IMR-90 (cell line): ENCODE measurements around the gene TIGD7. TPM values are rescaled to one million over a fixed set of nuclear protein-coding genes. Genes with fewer than 3 reads are reported as not detected.

Source experiments
- ATAC-seq: fragments of 200-7000 bp; cut with Tn5 transposase; 2 replicates; pipeline ENCODE4 v1.9.1; 2020; ENCODE audit warnings: low read depth, mild to moderate bottlenecking, moderate library complexity
- BruUV-seq: library from RNA; stranded (reverse); fragments of 400-500 nt; replicated peaks from 2 replicates; lab custom pipeline; 2021; lab: Mats Ljungman, UMichigan
- CTCF ChIA-PET: fragments of 300-600 bp; formaldehyde crosslinking; extraction: SDS; loops from one replicate; lab custom pipeline; 2021; ENCODE audit warnings: antibody characterized with exemption; lab: Yijun Ruan, JAX
- POLR2A ChIA-PET: fragments of 300-600 bp; sonication (Branson Sonifier 250); formaldehyde crosslinking; loops from one replicate; lab custom pipeline; 2022; ENCODE audit warnings: antibody characterized with exemption; ENCODE audit not compliant: unreplicated experiment; lab: Charles Lee
- DNase-seq: peaks from one replicate; pipeline ENCODE4 v3.0.0; 2013
- H2AFZ ChIP-seq: replicated peaks from 2 replicates; pipeline ENCODE3; 2013; ENCODE audit warnings: low read length, mild to moderate bottlenecking; ENCODE audit not compliant: poor library complexity
- H2AK5ac ChIP-seq: 2 replicates; pipeline ENCODE4 v1.6.1; 2013; ENCODE audit warnings: low read depth, low read length, inconsistent platforms
- H2AK9ac ChIP-seq: replicated peaks from 2 replicates; pipeline ENCODE3; 2013; ENCODE audit warnings: mild to moderate bottlenecking, low read depth, low read length, moderate library complexity; ENCODE audit not compliant: poor library complexity
- H2BK120ac ChIP-seq: 2 replicates; pipeline ENCODE4 v1.6.1; 2013; ENCODE audit warnings: low read depth, low read length, inconsistent platforms
- H2BK15ac ChIP-seq: 3 replicates; pipeline ENCODE4 v1.6.1; 2013; ENCODE audit warnings: low read depth, low read length, inconsistent platforms
- H2BK20ac ChIP-seq: 2 replicates; pipeline ENCODE4 v1.6.1; 2013; ENCODE audit warnings: low read depth, mild to moderate bottlenecking, inconsistent platforms, low read length, moderate library complexity
- H2BK5ac ChIP-seq: 2 replicates; pipeline ENCODE4 v1.6.1; 2013; ENCODE audit warnings: mild to moderate bottlenecking, low read depth, low read length, inconsistent platforms; ENCODE audit not compliant: poor library complexity, severe bottlenecking
- H3K14ac ChIP-seq: replicated peaks from 2 replicates; pipeline ENCODE4 v1.6.1; 2013; ENCODE audit warnings: low read depth, low read length, inconsistent platforms
- H3K18ac ChIP-seq: 2 replicates; pipeline ENCODE4 v1.6.1; 2013; ENCODE audit warnings: low read depth, low read length, control low read depth
- H3K23ac ChIP-seq: 2 replicates; pipeline ENCODE4 v1.6.1; 2013; ENCODE audit warnings: low read depth, low read length, inconsistent platforms
- H3K27ac ChIP-seq: 2 replicates; pipeline ENCODE4 v1.5.1; 2013; ENCODE audit warnings: mild to moderate bottlenecking, control low read depth, low read length; ENCODE audit not compliant: insufficient read depth
- H3K27me3 ChIP-seq: 2 replicates; pipeline ENCODE4 v1.6.1; 2013; ENCODE audit warnings: low read length; ENCODE audit not compliant: control insufficient read depth, insufficient read depth
- H3K36me3 ChIP-seq: 2 replicates; pipeline ENCODE4 v1.6.1; 2013; ENCODE audit warnings: low read length, mixed read lengths; ENCODE audit not compliant: control insufficient read depth, insufficient read depth
- H3K4ac ChIP-seq: 2 replicates; pipeline ENCODE4 v1.6.1; 2013; ENCODE audit warnings: low read depth, low read length, inconsistent platforms
- H3K4me1 ChIP-seq: 2 replicates; pipeline ENCODE4 v1.6.1; 2013; ENCODE audit warnings: low read length, mixed read lengths; ENCODE audit not compliant: control insufficient read depth, insufficient read depth
- H3K4me2 ChIP-seq: 2 replicates; pipeline ENCODE4 v1.6.1; 2013; ENCODE audit warnings: low read depth, mild to moderate bottlenecking, control low read depth, low read length, moderate library complexity
- H3K4me3 ChIP-seq: 2 replicates; pipeline ENCODE4 v1.5.1; 2013; ENCODE audit warnings: low read depth, mild to moderate bottlenecking, control low read depth, low read length, moderate library complexity; ENCODE audit not compliant: insufficient read depth
- H3K56ac ChIP-seq: 2 replicates; pipeline ENCODE4 v1.6.1; 2013; ENCODE audit warnings: low read length, inconsistent platforms; ENCODE audit not compliant: insufficient read depth; ENCODE audit errors: extremely low read depth
- H3K79me1 ChIP-seq, 2 experiments: 2 replicates each; pipeline ENCODE4 v1.6.1; 2013; ENCODE audit warnings: low read length in 2 of 2, inconsistent platforms in 1 of 2, low read depth in 1 of 2
- H3K9ac ChIP-seq: 2 replicates; pipeline ENCODE4 v1.6.1; 2013; ENCODE audit warnings: low read depth, low read length, control low read depth
- H3K9me1 ChIP-seq: 2 replicates; pipeline ENCODE4 v1.6.1; 2013; ENCODE audit warnings: low read length, inconsistent platforms; ENCODE audit not compliant: insufficient read depth
- H3K9me3 ChIP-seq: 2 replicates; pipeline ENCODE4 v1.6.1; 2013; ENCODE audit warnings: low read length; ENCODE audit not compliant: control insufficient read depth, insufficient read depth
- H4K20me1 ChIP-seq: 2 replicates; pipeline ENCODE4 v1.6.1; 2013; ENCODE audit warnings: low read length, inconsistent platforms; ENCODE audit not compliant: insufficient read depth
- H4K5ac ChIP-seq: 2 replicates; pipeline ENCODE4 v1.6.1; 2013; ENCODE audit warnings: mild to moderate bottlenecking, low read depth, low read length, control low read depth
- H4K8ac ChIP-seq, 2 experiments: 2 replicates each; pipeline ENCODE4 v1.6.1; 2013; ENCODE audit warnings: low read depth in 2 of 2, low read length in 2 of 2, control low read depth in 1 of 2, inconsistent platforms in 1 of 2
- H4K91ac ChIP-seq: 2 replicates; pipeline ENCODE4 v1.6.1; 2013; ENCODE audit warnings: low read depth, low read length, inconsistent platforms; ENCODE audit not compliant: insufficient read depth
- BHLHE40 ChIP-seq: fragments of 150-350 bp; IDR thresholded peaks from 2 replicates; pipeline ENCODE4 v1.6.1; 2016; ENCODE audit warnings: mild to moderate bottlenecking, low read depth, low read length
- ELK1 ChIP-seq: fragments of 150-350 bp; IDR thresholded peaks from 2 replicates; pipeline ENCODE4 v1.6.1; 2016; ENCODE audit warnings: low read depth, mild to moderate bottlenecking, low read length, moderate library complexity, borderline replicate concordance
- FOS ChIP-seq: fragments of 150-350 bp; IDR thresholded peaks from 2 replicates; pipeline ENCODE4 v1.6.1; 2016; ENCODE audit warnings: low read depth, low read length
- MAFK ChIP-seq: IDR thresholded peaks from 2 replicates; pipeline ENCODE4 v1.6.1; 2012; ENCODE audit warnings: low read depth, low read length, improper control_type of control experiment
- MXI1 ChIP-seq: IDR thresholded peaks from 2 replicates; pipeline ENCODE4 v1.6.1; 2012; ENCODE audit warnings: low read depth, mild to moderate bottlenecking, low read length, moderate library complexity, borderline replicate concordance
- NFE2L2 ChIP-seq: fragments of 150-350 bp; IDR thresholded peaks from 2 replicates; pipeline ENCODE4 v1.6.1; 2016; ENCODE audit warnings: low read depth, mild to moderate bottlenecking, low read length
- RAD21 ChIP-seq: IDR thresholded peaks from 2 replicates; pipeline ENCODE4 v1.6.1; 2012; ENCODE audit warnings: low read length, improper control_type of control experiment
- RFX5 ChIP-seq: IDR thresholded peaks from 2 replicates; pipeline ENCODE4 v1.8.0; 2012; ENCODE audit warnings: low read depth, mild to moderate bottlenecking, low read length, moderate library complexity
- USF2 ChIP-seq: fragments of 150-350 bp; IDR thresholded peaks from 2 replicates; pipeline ENCODE4 v1.6.1; 2017; ENCODE audit warnings: mild to moderate bottlenecking, antibody characterized with exemption, low read length, low read depth
- WGBS, 2 experiments: methylation state at CpG; one replicate each; pipeline versions ENCODE4 v1.1.5 to v1.1.7; 2013; ENCODE audit warnings: missing lambda C conversion rate in 2 of 2; ENCODE audit not compliant: insufficient read length in 1 of 2; ENCODE audit errors: extremely low coverage in 2 of 2; 5-methylcytosine and 5-hydroxymethylcytosine counted together
- dilution Hi-C: fragments of 300-500 bp; cut with HindIII; formaldehyde crosslinking; loops from one replicate; pipeline ENCODE4 v1.14.3; 2018; ENCODE audit warnings: low sequenced_read_pairs; ENCODE audit not compliant: unreplicated experiment
- in situ Hi-C: fragments of 300-500 bp; cut with MboI; formaldehyde crosslinking; loops from 3 replicates; pipeline ENCODE4 v1.14.3; 2019; ENCODE audit warnings: low sequenced_read_pairs, inconsistent platforms, mixed read lengths
- intact Hi-C: fragments of 100-400 bp; cut with micrococcal nuclease; formaldehyde crosslinking; loops from 2 replicates; pipeline ENCODE4 v1.10.0; 2022
- polyA plus RNA-seq, 3 experiments: library from polyadenylated mRNA; depleted of rRNA; stranded (reverse); fragments of >200 nt; gene quantifications; 2 replicates each; pipeline ENCODE4 v1.2.3, GENCODE V29; 2012; ENCODE audit warnings: low replicate concordance in 1 of 3
- total RNA-seq: library from RNA; depleted of rRNA; stranded (reverse); fragments of >200 nt; gene quantifications from 2 replicates; pipeline ENCODE4 v1.2.3, GENCODE V29; 2012

The TIGD7 gene
- total and polyA plus RNA-seq, 2 of the 4 experiments (the other 2 are of a cell fraction): 2.5 to 2.7 TPM

GRCh38 chr16:3249451-3249850 is 55.8 kb downstream of the TIGD7 start:
- intact Hi-C loops: no loop called here
- WGBS, 2 experiments: 72% methylated on average over 7 of the region's 14 CpGs; no CpG with 5 or more reads in 1 of the 2 experiments
- POLR2A ChIA-PET: no interaction called here

More at GRCh38 chr16:3249451-3249850, 55.8 kb downstream of the TIGD7 start:
- no peak overlapping the region for H3K23ac ChIP-seq
- H3K18ac ChIP-seq: no peak overlapping the region
- CTCF ChIA-PET: no interaction called here
- H2AK9ac ChIP-seq: no peak overlapping the region
- no peaks in the 10 kb centered on the region for H3K36me3 ChIP-seq
- ATAC-seq (no peak), DNase-seq (no peak)
- H2BK120ac ChIP-seq: no peak overlapping the region
- no peak overlapping the region for H3K56ac ChIP-seq
- in situ Hi-C loops (no loop called here), dilution Hi-C loops (no loop called here)
- H3K4me3 ChIP-seq: no peak overlapping the region
- no peak overlapping the region for H4K5ac ChIP-seq
- no peaks in the 10 kb centered on the region; the same call in 1 of the 2 replicates for H3K9me3 ChIP-seq
- no peak overlapping the region for H4K91ac ChIP-seq
- no peaks in the 10 kb centered on the region for H3K79me1 ChIP-seq
- no peak overlapping the region for H4K8ac ChIP-seq
- no peak overlapping the region for H3K4ac ChIP-seq
- no peak overlapping the region for H2AFZ ChIP-seq
- TF ChIP-seq BHLHE40: no peak
- TF ChIP-seq NFE2L2: no peak
- TF ChIP-seq RFX5: no peak
- TF ChIP-seq MAFK: no peak
- TF ChIP-seq USF2: no peak
- no peak for TF ChIP-seq MXI1
- no peak for TF ChIP-seq RAD21
- no peak for TF ChIP-seq ELK1
- TF ChIP-seq FOS: no peak
- no peak overlapping the region for H2BK15ac ChIP-seq
- no peaks in the 10 kb centered on the region for H4K20me1 ChIP-seq
- no peaks in the 10 kb centered on the region for H3K9me1 ChIP-seq
- BruUV-seq: no TSS peak
- no peak overlapping the region for H3K27ac ChIP-seq
- no peak overlapping the region for H3K4me2 ChIP-seq
- peaks cover 30% of the 10 kb centered on the region for H3K27me3 ChIP-seq
- H3K4me1 ChIP-seq: no peaks in the 10 kb centered on the region
- no peak overlapping the region for H2AK5ac ChIP-seq
- H2BK5ac ChIP-seq: no peak overlapping the region
- no peak overlapping the region for H2BK20ac ChIP-seq
- no peak overlapping the region for H3K14ac ChIP-seq
- H3K9ac ChIP-seq: no peak overlapping the region
